ENCODE data around the gene BCR. TPM values are rescaled to one million over a fixed set of nuclear protein-coding genes. Genes with fewer than 3 reads are reported as not detected.

Gene BCR
- total RNA-seq, 1 experiment from 2014 or later: 129 TPM

DNA sequence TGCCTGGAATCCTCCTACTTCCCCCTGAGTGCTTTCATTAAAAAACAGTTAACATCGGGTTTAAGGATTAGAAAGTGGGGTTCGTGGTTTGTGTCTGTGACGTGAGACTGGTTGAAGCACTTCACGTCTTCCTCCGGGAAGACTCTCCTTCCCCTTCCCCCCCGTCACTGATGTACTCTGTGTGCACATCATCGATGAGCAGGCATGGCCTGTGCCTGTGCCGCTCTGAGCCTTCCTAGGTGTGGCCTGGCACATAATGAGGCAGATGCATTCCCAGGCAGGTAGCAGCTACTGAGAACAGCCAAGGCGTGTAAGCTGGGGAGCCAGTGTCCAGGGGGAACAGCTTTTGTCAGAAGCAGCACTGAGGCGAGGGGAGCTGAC is 93.8 kb downstream of the BCR start (continued):
- TF ChIP-seq, protein P1, sequence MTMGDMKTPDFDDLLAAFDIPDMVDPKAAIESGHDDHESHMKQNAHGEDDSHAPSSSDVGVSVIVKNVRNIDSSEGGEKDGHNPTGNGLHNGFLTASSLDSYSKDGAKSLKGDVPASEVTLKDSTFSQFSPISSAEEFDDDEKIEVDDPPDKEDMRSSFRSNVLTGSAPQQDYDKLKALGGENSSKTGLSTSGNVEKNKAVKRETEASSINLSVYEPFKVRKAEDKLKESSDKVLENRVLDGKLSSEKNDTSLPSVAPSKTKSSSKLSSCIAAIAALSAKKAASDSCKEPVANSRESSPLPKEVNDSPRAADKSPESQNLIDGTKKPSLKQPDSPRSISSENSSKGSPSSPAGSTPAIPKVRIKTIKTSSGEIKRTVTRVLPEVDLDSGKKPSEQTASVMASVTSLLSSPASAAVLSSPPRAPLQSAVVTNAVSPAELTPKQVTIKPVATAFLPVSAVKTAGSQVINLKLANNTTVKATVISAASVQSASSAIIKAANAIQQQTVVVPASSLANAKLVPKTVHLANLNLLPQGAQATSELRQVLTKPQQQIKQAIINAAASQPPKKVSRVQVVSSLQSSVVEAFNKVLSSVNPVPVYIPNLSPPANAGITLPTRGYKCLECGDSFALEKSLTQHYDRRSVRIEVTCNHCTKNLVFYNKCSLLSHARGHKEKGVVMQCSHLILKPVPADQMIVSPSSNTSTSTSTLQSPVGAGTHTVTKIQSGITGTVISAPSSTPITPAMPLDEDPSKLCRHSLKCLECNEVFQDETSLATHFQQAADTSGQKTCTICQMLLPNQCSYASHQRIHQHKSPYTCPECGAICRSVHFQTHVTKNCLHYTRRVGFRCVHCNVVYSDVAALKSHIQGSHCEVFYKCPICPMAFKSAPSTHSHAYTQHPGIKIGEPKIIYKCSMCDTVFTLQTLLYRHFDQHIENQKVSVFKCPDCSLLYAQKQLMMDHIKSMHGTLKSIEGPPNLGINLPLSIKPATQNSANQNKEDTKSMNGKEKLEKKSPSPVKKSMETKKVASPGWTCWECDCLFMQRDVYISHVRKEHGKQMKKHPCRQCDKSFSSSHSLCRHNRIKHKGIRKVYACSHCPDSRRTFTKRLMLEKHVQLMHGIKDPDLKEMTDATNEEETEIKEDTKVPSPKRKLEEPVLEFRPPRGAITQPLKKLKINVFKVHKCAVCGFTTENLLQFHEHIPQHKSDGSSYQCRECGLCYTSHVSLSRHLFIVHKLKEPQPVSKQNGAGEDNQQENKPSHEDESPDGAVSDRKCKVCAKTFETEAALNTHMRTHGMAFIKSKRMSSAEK (CRISPR knock-in tag; IDR thresholded peaks at IDR 0.05; ENCODE audit: borderline replicate concordance): no peak
- TF ChIP-seq, protein P2, sequence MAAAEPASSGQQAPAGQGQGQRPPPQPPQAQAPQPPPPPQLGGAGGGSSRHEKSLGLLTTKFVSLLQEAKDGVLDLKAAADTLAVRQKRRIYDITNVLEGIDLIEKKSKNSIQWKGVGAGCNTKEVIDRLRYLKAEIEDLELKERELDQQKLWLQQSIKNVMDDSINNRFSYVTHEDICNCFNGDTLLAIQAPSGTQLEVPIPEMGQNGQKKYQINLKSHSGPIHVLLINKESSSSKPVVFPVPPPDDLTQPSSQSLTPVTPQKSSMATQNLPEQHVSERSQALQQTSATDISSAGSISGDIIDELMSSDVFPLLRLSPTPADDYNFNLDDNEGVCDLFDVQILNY (CRISPR knock-in tag; IDR thresholded peaks at IDR 0.05): no peak
- no peak for TF ChIP-seq ZNF138 (CRISPR knock-in tag; conservative IDR thresholded peaks at IDR 0.05)
- TF ChIP-seq RORB (CRISPR knock-in tag; IDR thresholded peaks at IDR 0.05): no peak
- TF ChIP-seq, protein P3, sequence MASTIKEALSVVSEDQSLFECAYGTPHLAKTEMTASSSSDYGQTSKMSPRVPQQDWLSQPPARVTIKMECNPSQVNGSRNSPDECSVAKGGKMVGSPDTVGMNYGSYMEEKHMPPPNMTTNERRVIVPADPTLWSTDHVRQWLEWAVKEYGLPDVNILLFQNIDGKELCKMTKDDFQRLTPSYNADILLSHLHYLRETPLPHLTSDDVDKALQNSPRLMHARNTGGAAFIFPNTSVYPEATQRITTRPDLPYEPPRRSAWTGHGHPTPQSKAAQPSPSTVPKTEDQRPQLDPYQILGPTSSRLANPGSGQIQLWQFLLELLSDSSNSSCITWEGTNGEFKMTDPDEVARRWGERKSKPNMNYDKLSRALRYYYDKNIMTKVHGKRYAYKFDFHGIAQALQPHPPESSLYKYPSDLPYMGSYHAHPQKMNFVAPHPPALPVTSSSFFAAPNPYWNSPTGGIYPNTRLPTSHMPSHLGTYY (CRISPR knock-in tag; IDR thresholded peaks at IDR 0.05): no peak
- TF ChIP-seq, protein P4, sequence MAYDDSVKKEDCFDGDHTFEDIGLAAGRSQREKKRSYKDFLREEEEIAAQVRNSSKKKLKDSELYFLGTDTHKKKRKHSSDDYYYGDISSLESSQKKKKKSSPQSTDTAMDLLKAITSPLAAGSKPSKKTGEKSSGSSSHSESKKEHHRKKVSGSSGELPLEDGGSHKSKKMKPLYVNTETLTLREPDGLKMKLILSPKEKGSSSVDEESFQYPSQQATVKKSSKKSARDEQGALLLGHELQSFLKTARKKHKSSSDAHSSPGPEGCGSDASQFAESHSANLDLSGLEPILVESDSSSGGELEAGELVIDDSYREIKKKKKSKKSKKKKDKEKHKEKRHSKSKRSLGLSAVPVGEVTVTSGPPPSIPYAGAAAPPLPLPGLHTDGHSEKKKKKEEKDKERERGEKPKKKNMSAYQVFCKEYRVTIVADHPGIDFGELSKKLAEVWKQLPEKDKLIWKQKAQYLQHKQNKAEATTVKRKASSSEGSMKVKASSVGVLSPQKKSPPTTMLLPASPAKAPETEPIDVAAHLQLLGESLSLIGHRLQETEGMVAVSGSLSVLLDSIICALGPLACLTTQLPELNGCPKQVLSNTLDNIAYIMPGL (CRISPR knock-in tag; IDR thresholded peaks at IDR 0.05): no peak
- no peak for TF ChIP-seq TCF7 (CRISPR knock-in tag; IDR thresholded peaks at IDR 0.05; ENCODE audit: low read depth)
- TF ChIP-seq, protein P5, sequence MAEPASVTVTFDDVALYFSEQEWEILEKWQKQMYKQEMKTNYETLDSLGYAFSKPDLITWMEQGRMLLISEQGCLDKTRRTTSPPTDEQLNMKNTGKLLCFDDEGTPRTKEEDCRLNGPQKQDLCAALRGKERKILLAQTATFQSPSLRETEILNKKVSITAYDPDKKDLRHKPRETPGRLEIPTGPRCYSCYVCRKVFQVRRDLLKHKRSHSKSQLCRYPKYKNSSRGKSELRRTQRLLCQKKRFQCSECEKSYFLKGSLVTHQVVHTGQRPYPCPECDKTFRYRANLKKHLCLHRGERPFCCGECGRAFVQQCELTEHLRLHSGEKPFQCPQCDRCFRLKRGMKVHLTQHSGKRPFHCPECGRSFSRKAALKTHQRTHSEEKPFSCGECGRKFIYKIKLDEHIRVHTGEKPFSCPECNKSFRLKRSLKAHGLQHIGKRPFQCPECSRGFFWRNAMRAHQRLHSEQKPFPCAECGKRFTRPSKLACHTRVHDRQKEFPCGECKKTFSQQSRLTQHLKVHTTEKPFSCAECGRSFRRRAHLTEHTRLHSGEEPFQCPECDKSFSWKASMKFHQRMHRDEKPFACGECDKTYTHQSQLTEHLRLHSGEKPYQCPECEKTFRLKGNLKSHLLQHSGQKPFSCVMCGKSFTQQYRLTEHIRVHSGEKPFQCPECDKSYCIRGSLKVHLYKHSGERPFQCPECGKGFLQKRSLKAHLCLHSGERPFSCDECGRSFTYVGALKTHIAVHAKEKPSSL (CRISPR knock-in tag; conservative IDR thresholded peaks at IDR 0.05): no peak
- no peak for TF ChIP-seq FOXK1 (CRISPR knock-in tag; IDR thresholded peaks at IDR 0.05)
- no peak for TF ChIP-seq NR2C2 (CRISPR knock-in tag; IDR thresholded peaks at IDR 0.05)
- TF ChIP-seq, protein P6, sequence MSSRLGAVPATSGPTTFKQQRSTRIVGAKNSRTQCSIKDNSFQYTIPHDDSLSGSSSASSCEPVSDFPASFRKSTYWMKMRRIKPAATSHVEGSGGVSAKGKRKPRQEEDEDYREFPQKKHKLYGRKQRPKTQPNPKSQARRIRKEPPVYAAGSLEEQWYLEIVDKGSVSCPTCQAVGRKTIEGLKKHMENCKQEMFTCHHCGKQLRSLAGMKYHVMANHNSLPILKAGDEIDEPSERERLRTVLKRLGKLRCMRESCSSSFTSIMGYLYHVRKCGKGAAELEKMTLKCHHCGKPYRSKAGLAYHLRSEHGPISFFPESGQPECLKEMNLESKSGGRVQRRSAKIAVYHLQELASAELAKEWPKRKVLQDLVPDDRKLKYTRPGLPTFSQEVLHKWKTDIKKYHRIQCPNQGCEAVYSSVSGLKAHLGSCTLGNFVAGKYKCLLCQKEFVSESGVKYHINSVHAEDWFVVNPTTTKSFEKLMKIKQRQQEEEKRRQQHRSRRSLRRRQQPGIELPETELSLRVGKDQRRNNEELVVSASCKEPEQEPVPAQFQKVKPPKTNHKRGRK (CRISPR knock-in tag; IDR thresholded peaks at IDR 0.05; ENCODE audit: borderline replicate concordance): no peak
- TF ChIP-seq GABPB1 (CRISPR knock-in tag; IDR thresholded peaks at IDR 0.05): no peak
- TF ChIP-seq, protein P7, sequence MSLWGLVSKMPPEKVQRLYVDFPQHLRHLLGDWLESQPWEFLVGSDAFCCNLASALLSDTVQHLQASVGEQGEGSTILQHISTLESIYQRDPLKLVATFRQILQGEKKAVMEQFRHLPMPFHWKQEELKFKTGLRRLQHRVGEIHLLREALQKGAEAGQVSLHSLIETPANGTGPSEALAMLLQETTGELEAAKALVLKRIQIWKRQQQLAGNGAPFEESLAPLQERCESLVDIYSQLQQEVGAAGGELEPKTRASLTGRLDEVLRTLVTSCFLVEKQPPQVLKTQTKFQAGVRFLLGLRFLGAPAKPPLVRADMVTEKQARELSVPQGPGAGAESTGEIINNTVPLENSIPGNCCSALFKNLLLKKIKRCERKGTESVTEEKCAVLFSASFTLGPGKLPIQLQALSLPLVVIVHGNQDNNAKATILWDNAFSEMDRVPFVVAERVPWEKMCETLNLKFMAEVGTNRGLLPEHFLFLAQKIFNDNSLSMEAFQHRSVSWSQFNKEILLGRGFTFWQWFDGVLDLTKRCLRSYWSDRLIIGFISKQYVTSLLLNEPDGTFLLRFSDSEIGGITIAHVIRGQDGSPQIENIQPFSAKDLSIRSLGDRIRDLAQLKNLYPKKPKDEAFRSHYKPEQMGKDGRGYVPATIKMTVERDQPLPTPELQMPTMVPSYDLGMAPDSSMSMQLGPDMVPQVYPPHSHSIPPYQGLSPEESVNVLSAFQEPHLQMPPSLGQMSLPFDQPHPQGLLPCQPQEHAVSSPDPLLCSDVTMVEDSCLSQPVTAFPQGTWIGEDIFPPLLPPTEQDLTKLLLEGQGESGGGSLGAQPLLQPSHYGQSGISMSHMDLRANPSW (CRISPR knock-in tag; conservative IDR thresholded peaks at IDR 0.05; ENCODE audit: low read depth): no peak

Data from WTC11 (cell line).